CD4-positive, alpha-beta T cell treated with Interferon gamma for 1 hour (primary cell): ENCODE results near the gene GAGE12E.
"Not testable (repeated sequence)": the region's sequence is repeated elsewhere in the genome, so short reads cannot be mapped to it uniquely, and the experiment has no call there.

Source experiments
- DNase-seq: peaks from one replicate; pipeline ENCODE4 v3.0.0-alpha.2; 2020

The GAGE12E gene, protein sequence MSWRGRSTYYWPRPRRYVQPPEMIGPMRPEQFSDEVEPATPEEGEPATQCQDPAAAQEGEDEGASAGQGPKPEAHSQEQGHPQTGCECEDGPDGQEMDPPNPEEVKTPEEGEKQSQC

GRCh38 chrX:49550989-49551388 lies at the start of gene GAGE12E:
TSS of gene GAGE12E (plus strand) at chrX:49551289. CDS start at chrX:49552444, 1,155 bp downstream.
- DNase-seq, result not testable (repeated sequence)

GRCh38 chrX:49531877-49532276 lies 19.2 kb upstream of the GAGE12E start, which contains the start of gene GAGE12C:
TSS of gene GAGE12C (plus strand) at chrX:49532177. CDS start at chrX:49533332, 1,155 bp downstream.
- not testable (repeated sequence) for DNase-seq

GRCh38 chrX:49541433-49541832 lies 9.7 kb upstream of the GAGE12E start, which contains the start of gene GAGE12D:
TSS of gene GAGE12D (plus strand) at chrX:49541733. CDS start at chrX:49542888, 1,155 bp downstream.
- not testable (repeated sequence) for DNase-seq

- not testable (repeated sequence) for DNase-seq
Measured at GRCh38 chrX:49560542-49560941, 9.5 kb downstream of the GAGE12E start, which contains the start of gene GAGE12F. TSS of gene GAGE12F (plus strand) at chrX:49560842. CDS start at chrX:49561997, 1,155 bp downstream.

- DNase-seq, result not testable (repeated sequence)
Measured at GRCh38 chrX:49568728-49569127, 17.6 kb downstream of the GAGE12E start.

- DNase-seq, result not testable (repeated sequence)
Measured at GRCh38 chrX:49569152-49569551, 18.1 kb downstream of the GAGE12E start.

- DNase-seq, result not testable (repeated sequence)
Measured at GRCh38 chrX:49570100-49570499, 19.0 kb downstream of the GAGE12E start, which contains the start of gene GAGE12G. TSS of gene GAGE12G (plus strand) at chrX:49570400. CDS start at chrX:49571555, 1,155 bp downstream.

- not testable (repeated sequence) for DNase-seq
Measured at GRCh38 chrX:49579649-49580048, 28.6 kb downstream of the GAGE12E start, which contains the start of gene GAGE12H. TSS of gene GAGE12H (plus strand) at chrX:49579949. CDS start at chrX:49581104, 1,155 bp downstream.

DNA sequence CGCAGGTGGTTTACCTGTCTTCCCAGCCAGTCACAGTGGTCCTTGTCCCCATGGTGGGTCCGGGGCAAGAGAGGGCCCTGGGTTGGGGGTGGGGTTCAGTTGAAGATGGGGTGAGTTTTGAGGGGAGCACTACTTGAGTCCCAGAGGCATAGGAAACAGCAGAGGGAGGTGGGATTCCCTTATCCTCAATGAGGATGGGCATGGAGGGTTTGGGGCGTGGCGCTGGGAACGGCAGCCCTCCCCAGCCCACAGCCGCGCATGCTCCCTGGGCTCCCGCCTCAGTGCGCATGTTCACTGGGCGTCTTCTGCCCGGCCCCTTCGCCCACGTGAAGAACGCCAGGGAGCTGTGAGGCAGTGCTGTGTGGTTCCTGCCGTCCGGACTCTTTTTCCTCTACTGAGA lies 38.1 kb downstream of the GAGE12E start, which contains the start of gene GAGE2A:
TSS of gene GAGE2A (plus strand) at position 301 of the 400 bp plus-strand sequence. CDS start 1,155 bp downstream, outside the sequence.
- DNase-seq, result not testable (repeated sequence)

- peak; percentile 1 for DNase-seq
Measured at GRCh38 chrX:49589769-49590478, 38.8 kb downstream of the GAGE12E start.

DNA sequence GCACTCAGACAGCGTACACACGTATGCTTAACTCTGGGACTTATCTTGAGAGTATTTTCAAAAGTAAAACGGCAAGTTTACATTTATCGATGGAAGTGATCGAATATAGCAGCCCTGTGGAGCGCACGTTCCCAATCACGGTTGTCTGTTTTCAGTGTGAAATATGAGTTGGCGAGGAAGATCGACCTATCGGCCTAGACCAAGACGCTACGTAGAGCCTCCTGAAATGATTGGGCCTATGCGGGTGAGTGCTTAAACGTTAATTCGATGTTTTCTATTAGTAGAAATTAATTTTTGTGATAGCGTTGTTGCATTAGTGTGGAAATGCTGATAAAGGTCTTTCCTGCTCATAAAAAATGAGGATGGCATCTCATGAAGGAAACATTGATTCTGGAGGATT lies 39.4 kb downstream of the GAGE12E start:
- not testable (repeated sequence) for DNase-seq

GRCh38 chrX:49598720-49599119 lies 47.6 kb downstream of the GAGE12E start, which contains the start of gene GAGE1:
TSS of gene GAGE1 (plus strand) at chrX:49599020. CDS start at chrX:49600175, 1,155 bp downstream.
- not testable (repeated sequence) for DNase-seq
